HS-27A (cell line): ENCODE measurements around the gene DOK6.

Source experiments
- DNase-seq: peaks from one replicate; pipeline ENCODE4 v3.0.0-alpha.2; 2012; ENCODE audit warnings: low read depth, missing footprints

Gene DOK6

GRCh38 chr18:69689121-69689759 is 288.6 kb downstream of the DOK6 start:
- no peak for DNase-seq

DNA sequence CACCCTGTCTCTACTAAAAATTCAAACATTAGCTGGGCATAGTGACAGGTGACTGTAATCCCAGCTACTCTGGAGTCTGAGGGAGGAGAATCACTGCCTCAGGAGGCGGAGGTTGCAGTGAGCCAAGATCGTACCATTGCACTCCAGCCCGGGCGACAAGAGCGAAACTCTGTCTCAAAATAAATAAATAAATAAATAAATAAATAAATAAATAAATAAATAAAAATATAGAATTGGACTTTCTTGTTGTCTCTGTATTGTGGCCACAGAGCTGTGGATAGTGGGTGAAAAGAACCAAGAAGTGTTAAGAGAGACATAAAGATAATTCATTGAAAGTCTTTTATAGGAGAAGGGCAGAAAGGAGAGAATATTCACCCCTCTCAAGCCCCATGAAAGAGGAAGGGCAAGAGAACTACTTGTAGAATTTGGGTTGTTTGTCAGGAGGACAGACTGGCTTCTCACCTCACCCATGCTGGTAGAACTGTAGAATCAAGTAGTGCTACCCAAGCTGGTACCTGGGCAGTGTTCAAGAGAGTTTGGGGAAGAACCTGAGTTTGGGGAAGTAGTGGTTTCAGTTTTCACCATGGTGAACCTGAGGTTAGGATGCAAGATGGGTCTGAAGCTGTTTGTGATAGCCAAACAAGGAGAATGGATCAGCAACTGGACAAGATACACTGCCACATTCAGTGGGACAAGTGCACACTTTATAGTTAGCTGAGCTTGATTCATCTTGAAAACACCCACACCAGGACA is 290.5 kb downstream of the DOK6 start:
- DNase-seq = no peak

DNA sequence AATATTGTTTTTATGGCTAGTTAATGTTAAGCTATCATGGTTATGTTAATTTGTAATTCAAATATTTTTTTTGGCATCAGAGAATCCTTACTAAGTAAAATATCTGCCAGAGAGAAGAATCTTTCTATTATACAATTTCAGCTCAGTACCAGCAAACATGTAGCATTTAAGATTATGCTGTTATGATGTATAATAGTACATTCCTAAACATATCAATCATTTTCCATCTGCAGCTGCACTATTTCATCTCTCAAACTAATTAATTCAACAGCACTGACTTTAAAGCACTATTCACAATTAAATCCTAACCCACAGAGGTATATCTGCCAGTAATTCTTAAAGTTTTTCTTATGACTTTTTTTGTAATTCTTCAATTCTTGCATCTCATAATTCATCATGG is 296.4 kb downstream of the DOK6 start:
- no peak for DNase-seq

- no peak for DNase-seq
Measured at GRCh38 chr18:69697689-69698088, 297.0 kb downstream of the DOK6 start.

DNA sequence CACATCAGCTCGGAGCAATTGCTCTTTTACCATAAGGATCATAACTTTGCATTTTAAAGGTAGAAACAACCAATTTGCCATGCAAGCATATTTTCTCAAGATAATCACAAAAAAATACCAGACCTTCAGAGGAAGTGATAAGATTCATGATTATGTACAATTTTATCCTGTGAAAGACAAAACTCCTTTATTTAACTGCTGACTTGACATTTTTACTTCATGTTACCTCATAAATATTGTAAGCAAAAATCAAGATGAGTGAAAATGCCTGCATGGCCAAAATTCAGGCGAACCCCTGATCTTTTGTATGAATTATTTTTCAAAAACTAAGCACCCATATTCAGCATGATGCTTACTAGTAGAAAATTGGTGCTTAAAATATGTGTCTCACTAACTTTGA is 300.6 kb downstream of the DOK6 start:
- DNase-seq = no peak

DNA sequence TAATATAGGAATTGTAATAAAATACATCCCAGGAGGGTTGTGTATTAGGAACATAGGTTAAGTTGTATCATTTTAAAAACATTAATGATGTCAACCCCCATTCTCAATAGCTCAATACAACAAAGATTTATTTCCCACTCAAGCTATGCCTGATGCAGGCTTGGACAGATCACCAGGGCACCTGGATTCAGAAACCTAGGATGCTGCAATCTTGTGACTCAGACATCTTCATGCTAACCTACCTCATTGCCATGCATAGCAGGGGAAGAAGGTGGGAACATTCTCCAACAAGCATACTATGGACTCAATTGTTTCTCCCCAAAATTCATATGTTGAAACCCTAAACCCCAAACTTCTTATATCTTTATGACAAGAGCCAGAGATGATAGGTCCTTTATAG is 302.8 kb downstream of the DOK6 start:
- no peak for DNase-seq

DNA sequence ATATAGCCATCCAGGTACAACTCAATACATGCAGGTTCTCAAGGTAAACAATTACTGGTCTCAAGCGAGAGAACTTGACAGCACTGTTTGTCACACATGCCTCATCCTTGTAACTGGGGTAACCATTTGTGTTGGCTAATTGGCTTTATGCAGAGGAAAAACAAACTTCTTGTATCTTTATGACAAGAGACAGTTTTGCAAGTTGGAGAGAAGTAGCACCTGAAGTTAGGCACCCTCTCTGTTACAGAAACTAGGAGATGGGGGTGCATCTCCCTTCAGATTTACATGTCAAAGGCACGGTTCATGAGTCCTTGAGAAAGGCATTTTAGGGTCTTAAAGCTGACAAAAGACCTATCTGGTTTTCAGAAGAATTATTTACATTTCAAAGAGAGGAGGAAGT is 305.3 kb downstream of the DOK6 start:
- DNase-seq = no peak

DNA sequence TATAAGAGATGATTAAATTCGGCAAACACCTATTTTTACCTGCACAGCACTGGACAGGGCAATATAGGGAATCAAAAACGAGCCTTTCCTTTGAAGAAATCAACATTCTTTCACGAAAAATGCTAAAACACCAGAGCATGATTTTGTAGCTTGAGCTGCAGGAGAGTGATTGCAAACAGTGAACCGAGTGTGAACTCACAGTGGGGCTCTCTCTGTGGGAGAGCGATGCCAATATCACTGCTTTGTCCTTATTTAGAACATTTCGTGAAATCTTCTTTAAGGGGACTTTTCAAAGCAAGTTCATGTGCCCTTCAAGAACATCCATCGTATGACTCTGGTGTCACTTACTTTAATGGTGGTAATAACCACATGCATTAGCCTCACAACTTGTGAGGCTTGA is 308.2 kb downstream of the DOK6 start:
- DNase-seq = no peak

DNA sequence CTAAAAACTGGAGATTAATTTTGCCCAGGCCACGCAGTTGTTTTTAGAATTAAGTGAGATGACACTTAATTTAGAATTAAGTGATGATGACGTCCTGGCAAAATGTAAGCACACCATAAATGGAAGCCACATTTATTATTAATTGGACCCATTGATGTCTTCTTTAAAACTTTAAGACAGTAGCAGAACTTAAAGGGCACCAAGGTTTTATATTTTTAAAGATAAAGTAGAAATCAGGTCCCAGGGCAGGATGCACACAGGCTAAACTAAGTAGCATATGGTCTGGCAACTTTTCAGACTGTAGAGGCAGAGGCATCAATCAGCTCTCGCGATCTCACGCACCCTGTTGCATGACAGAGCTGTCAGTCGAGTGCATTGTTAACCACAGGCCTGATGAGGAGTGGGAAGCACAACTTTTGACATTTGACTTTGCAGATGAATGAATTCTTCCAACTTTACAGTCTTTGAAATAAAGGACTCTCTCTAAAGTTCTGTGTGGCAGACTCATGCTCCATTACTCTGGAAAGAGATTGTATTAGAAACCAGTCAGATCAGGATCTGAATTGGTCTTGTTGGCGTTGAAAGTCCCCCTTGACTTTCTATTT is 314.6 kb downstream of the DOK6 start:
- no peak for DNase-seq

DNA sequence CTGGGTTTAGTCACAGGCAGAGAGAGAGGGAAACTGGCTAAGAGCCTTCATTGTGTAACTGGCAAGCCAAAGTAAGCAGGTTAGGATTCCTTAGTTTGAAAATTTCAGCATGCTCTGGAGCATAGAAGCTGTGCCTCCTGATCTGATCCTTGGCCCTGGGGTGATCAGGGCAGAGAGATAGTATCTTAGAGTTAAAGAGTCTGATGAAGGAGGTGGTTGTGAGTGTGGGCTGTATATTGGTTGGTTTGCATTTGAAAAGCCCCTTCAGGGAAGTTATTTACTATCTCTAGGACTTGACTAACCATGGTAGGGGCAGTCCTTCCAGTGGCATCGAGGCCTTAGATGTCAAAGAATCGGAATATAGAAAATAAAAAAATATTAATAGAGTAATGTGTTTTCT is 316.9 kb downstream of the DOK6 start:
- DNase-seq = no peak

DNA sequence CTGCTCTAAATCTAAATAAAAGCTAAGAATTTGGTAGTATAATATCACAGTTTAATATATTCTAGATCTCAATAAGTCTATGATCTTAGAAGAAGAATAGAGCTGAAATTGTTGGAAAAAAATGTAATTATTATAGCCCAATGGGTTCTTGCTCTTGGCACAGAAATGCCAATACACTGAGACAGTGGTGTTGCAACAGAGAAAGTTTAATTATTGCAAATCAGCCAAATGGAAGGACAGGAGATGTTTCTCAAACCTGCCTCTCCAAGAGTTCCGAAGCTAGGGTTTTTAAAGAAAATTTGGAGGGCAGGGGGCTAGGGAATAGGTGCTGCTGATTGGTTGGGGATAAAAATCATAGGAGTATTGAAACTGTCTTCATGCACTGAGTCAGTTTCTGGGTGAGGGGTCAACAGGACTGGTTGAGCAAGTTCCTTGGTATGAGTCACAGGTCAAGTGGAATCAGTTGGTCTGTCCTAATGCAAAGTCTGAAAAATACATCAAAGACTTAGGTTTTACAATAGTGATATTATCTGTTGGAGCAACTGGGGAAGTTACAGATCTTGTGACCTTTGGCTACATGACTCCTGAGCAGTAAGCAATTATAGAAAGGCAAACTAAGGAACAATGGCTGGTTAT is 318.3 kb downstream of the DOK6 start:
- DNase-seq = no peak

- no peak for DNase-seq
Measured at GRCh38 chr18:69720422-69720821, 319.7 kb downstream of the DOK6 start.

GRCh38 chr18:69723434-69723833 is 322.7 kb downstream of the DOK6 start:
- no peak for DNase-seq

DNA sequence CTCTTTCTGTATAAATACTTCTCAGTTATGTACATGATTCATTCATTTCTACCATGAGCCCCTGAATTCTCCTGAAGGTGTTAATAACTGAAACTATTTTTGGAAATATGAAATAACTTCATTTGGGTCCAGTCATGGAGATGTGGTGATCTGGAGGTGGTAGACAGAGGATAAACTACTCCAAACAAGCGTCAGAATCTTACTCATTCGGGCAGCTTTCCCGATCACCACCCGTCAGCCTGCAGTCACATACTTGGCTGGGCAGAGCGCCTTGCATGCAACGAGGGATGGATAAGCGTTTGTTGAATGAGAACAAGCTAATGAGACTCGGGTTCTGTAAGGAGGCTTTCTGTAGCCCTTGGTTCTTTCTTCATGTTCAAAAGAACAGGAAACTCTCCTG is 324.3 kb downstream of the DOK6 start:
- DNase-seq = no peak

GRCh38 chr18:69725855-69726508 is 325.3 kb downstream of the DOK6 start:
- no peak for DNase-seq

DNA sequence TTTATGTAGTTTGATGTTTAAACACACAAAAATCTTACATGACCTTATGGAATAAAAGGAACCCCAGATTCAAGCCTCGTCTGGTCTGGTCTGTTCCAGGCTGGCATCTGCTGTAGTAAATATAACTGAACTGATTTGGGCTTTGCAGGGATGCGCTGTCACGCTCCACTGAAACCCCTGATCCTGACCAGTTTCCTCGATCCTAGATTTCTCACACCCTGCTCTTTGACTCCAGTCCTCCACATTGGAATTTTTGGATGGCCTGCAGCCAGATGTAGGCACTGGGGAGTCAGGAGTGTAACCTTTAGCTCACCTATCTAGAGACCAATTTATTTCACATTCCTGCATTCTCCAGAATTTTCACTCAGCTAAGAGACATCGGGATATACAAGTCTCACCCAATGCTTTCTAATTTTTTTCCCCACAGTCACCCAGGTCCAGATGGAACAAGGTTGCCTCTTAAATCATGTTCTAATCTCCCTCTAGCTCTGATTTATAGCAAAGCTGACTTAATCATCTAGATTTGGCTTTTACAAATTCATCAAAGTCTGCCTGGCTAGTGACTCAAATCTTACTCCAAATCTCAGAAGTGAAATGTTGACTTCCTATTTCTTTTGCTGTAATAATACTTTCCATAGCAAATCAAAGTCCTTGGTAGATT is 327.4 kb downstream of the DOK6 start:
- no peak for DNase-seq

GRCh38 chr18:69730664-69731063 is 330.0 kb downstream of the DOK6 start:
- no peak for DNase-seq

DNA sequence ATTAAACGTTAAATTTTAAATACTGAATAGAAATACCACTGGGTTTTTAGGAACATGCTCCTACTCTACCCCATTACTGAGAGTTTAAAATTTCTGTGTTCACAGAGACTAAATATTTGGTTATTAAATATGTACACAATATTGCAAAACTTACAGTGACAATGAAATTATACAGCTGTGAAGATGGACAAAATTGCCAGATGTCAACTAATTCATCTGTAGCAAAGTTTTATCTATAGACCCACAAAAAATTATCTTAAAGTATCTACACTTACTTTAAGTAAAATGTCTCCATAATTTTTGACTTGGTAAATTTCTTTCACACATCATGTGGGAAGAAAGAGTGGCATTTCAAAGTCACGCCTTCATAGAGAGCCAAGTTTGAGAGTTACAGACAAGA is 333.8 kb downstream of the DOK6 start:
- DNase-seq = no peak

DNA sequence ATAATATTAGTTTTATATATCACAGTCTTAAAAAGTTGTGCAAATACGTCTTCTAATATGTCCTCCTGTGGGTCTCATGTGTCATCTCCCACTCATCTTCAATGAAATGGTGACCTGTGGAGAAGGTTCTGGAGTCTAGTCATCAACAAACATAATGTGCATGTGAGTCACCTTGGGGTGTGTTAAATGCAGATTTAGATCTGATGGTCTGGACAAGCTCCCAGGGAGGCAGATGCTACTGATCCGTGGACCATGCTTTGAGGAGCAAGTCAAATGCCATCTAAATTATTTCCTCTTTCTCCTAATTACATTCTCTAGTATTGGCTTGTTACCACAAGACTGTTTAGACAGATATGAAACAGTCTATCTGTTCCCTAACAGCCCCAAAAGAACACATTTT is 336.0 kb downstream of the DOK6 start:
- DNase-seq = no peak

GRCh38 chr18:69737851-69738250 is 337.2 kb downstream of the DOK6 start:
- no peak for DNase-seq

GRCh38 chr18:69747388-69747787 is 346.7 kb downstream of the DOK6 start:
- DNase-seq = no peak
